ENCODE measurements around the gene CHD8.
"Not testable (repeated sequence)": the region's sequence is repeated elsewhere in the genome, so short reads cannot be mapped to it uniquely, and the experiment has no call there.

The CHD8 gene

DNA sequence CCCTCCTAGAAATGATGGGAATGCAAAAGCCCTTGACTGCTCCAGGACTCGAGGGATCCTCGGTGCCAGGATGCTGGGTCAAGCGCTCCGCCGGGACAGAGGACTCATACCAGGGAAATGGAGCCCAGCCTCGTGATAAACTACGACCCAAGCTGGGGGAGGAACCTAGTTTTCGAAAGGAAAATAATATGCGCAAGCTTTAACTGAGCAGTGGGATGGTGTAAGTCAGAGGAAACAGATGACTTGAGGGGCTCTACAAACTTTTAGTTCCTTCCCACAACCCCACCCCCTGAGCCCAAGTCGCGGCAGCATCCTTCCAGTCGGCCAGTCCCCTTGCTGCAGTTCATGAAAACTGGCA is 71.5 kb downstream of the CHD8 start:
- no peak for DNase-seq (ENCODE audit: low read depth)
- peak overlapping the region; percentile 98 for H3K4me3 ChIP-seq (ENCODE audit: low read length)
- TF ChIP-seq, protein P1, sequence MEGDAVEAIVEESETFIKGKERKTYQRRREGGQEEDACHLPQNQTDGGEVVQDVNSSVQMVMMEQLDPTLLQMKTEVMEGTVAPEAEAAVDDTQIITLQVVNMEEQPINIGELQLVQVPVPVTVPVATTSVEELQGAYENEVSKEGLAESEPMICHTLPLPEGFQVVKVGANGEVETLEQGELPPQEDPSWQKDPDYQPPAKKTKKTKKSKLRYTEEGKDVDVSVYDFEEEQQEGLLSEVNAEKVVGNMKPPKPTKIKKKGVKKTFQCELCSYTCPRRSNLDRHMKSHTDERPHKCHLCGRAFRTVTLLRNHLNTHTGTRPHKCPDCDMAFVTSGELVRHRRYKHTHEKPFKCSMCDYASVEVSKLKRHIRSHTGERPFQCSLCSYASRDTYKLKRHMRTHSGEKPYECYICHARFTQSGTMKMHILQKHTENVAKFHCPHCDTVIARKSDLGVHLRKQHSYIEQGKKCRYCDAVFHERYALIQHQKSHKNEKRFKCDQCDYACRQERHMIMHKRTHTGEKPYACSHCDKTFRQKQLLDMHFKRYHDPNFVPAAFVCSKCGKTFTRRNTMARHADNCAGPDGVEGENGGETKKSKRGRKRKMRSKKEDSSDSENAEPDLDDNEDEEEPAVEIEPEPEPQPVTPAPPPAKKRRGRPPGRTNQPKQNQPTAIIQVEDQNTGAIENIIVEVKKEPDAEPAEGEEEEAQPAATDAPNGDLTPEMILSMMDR (conservative IDR thresholded peaks at IDR 0.05; ENCODE audit: low read depth, low read length) = no peak

GRCh38 chr14:21383848-21384493 is 72.0 kb downstream of the CHD8 start, which contains the start of gene SUPT16H:
Gene SUPT16H (minus strand): TSS chr14:21384019. CDS start chr14:21383927, 92 bp downstream.
- TF ChIP-seq, protein P1 (conservative IDR thresholded peaks at IDR 0.05; ENCODE audit: low read depth, low read length) = no peak
- peak; percentile 91 for DNase-seq (ENCODE audit: low read depth)
- peak within 1 kb of the TSS; percentile 98 for H3K4me3 ChIP-seq (ENCODE audit: low read length)

GRCh38 chr14:21382886-21383847 is 72.8 kb downstream of the CHD8 start:
- TF ChIP-seq, protein P1 (conservative IDR thresholded peaks at IDR 0.05; ENCODE audit: low read depth, low read length) = no peak
- peak; percentile 5 for DNase-seq (ENCODE audit: low read depth)
- peak overlapping the region; percentile 98 for H3K4me3 ChIP-seq (ENCODE audit: low read length)

DNA sequence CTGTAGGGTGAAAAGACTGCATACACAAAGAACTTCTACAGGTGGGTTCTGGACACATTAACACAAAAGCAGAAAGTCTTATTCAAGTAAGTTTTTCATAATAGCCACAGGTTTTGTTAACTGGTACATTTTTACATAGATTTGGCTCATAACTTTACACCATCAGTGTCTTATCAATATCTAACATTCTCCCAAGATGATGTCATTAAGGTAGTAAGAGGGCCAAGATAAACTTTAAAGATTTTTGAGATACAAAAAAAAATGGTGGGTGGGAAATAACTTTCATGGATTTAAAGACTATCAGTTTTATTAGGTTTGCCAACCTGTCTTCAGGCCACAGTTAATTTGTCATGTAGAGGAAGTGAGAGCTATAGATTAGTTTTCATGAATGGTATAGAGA is 73.8 kb downstream of the CHD8 start:
- DNase-seq (ENCODE audit: low read depth) = no peak
- H3K4me3 ChIP-seq (ENCODE audit: low read length) = peak overlapping the region; percentile 98

DNA sequence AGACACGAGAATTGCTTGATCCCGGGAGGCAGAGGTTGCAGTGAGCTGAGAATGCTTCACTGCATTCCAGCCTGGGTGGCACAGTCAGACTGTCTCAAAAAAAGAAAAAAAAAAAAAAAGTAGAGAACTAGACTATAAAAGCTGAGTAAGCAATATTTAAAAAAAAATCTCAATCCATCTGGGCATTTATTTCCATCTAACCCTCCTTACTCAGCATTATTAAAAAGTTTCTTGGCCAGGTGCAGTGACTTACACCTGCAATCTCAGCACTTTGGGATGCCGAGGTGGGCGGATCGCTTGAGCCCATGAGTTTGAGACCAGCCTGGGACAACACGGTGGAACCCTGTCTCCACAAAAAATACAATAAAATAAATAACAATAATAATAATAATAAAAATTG is 76.6 kb downstream of the CHD8 start:
- no peak for DNase-seq (ENCODE audit: low read depth)
- H3K4me3 ChIP-seq (ENCODE audit: low read length) = no peak overlapping the region
- TF ChIP-seq, protein P1 (conservative IDR thresholded peaks at IDR 0.05; ENCODE audit: low read depth, low read length) = no peak

More for the DNA sequence above, 73.8 kb downstream of the CHD8 start:
- TF ChIP-seq, protein P1 (conservative IDR thresholded peaks at IDR 0.05; ENCODE audit: low read depth, low read length) = no peak

DNA sequence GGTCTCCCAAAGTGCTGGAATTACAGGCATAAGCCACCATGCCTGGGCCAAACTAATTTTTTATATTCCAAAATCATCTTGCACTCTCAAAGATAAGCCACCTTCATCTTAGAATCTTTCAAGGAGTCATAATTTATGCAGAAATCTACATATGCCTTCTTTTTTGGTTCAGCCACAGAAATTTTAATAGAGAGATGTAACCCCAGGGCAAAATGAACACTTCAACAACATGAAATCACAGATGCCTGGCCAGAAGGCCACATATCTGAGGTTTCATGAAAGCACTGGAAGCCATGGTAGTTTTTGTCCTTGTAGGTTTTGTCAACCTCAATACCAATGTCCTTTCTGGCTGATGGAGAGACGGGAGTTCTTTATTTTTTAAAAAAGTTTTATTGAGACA is 81.9 kb downstream of the CHD8 start:
- TF ChIP-seq, protein P1 (conservative IDR thresholded peaks at IDR 0.05; ENCODE audit: low read depth, low read length) = no peak
- DNase-seq (ENCODE audit: low read depth) = no peak
- no peak overlapping the region for H3K4me3 ChIP-seq (ENCODE audit: low read length)

DNA sequence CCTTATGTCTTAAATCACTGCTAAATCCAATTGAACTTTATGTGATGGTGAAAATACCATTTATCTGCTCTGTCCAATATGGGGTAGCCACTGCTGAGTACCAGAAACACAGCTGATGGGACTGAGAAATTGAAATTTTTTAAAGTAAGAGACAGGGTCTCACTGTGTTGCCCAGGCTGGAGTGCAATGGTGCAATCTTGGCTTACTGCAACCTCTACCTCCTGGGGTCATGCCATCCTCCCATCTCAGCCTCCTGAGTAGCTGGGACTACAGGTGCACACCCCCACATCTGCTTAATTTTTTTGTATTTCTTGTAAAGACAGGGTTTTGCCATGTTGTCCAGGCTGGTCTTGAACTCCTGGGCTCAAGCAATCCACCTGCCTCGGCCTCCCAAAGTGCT is 83.1 kb downstream of the CHD8 start:
- DNase-seq (ENCODE audit: low read depth); H3K4me3 ChIP-seq (ENCODE audit: low read length): not testable (repeated sequence)

Data from retinal pigment epithelial cell (primary cell).